SK-N-SH treated with all-trans-retinoic acid at 6 μM for 48 hours (cell line): Measurements from ENCODE around the gene KRT75.

Experiments
- CSDC2 ChIP-seq: fragments of 250-450 bp; sonication (Bioruptor Pico); IDR thresholded peaks from 2 replicates; pipeline ENCODE4 v1.5.0; 2020; ENCODE audit warnings: mild to moderate bottlenecking, moderate library complexity
- OSR1 ChIP-seq: fragments of 250-450 bp; sonication (Bioruptor Pico); IDR thresholded peaks from 2 replicates; pipeline ENCODE4 v1.8.0; 2022; ENCODE audit warnings: moderate library complexity, mild to moderate bottlenecking, inconsistent platforms
- PPARA ChIP-seq: fragments of 250-450 bp; sonication (Bioruptor Pico); IDR thresholded peaks from 2 replicates; pipeline ENCODE4 v1.5.0; 2020; ENCODE audit warnings: mild to moderate bottlenecking, borderline replicate concordance
- RARB ChIP-seq: fragments of 250-450 bp; sonication (Bioruptor Pico); IDR thresholded peaks from 2 replicates; pipeline ENCODE4 v1.8.0; 2021; ENCODE audit warnings: mild to moderate bottlenecking, moderate library complexity
- SNAI2 ChIP-seq: fragments of 250-450 bp; sonication (Bioruptor Pico); IDR thresholded peaks from 2 replicates; pipeline ENCODE4 v1.5.0; 2020; ENCODE audit warnings: mild to moderate bottlenecking, moderate library complexity
- TCF4 ChIP-seq: fragments of 250-450 bp; sonication (Bioruptor Pico); IDR thresholded peaks from 2 replicates; pipeline ENCODE4 v1.8.0; 2021; ENCODE audit warnings: mild to moderate bottlenecking, moderate library complexity, borderline replicate concordance
- TOX ChIP-seq: fragments of 250-450 bp; sonication (Bioruptor Pico); IDR thresholded peaks from 2 replicates; pipeline ENCODE4 v1.8.0; 2021; ENCODE audit warnings: mild to moderate bottlenecking, moderate library complexity, borderline replicate concordance
- ZC3H10 ChIP-seq: fragments of 250-450 bp; sonication (Bioruptor Pico); IDR thresholded peaks from 2 replicates; pipeline ENCODE4 v1.5.1; 2021; ENCODE audit warnings: mild to moderate bottlenecking, moderate library complexity
- ZFP3 ChIP-seq: fragments of 250-450 bp; sonication (Bioruptor Pico); IDR thresholded peaks from 2 replicates; pipeline ENCODE4 v1.5.0; 2020; ENCODE audit warnings: mild to moderate bottlenecking, moderate library complexity
- ZNF565 ChIP-seq: fragments of 450-650 bp; formaldehyde crosslinking; conservative IDR thresholded peaks from 2 replicates; pipeline ENCODE4 v1.5.0; 2020; ENCODE audit warnings: low read depth, mild to moderate bottlenecking, moderate library complexity
- ZNF70 ChIP-seq: fragments of 450-650 bp; formaldehyde crosslinking; IDR thresholded peaks from 2 replicates; pipeline ENCODE4 v1.5.0; 2020; ENCODE audit warnings: mild to moderate bottlenecking, moderate library complexity
- ZNF8 ChIP-seq: fragments of 450-650 bp; formaldehyde crosslinking; IDR thresholded peaks from 2 replicates; pipeline ENCODE4 v1.5.0; 2020; ENCODE audit warnings: mild to moderate bottlenecking, moderate library complexity
- TF ChIP-seq, protein P1 (sequence below): fragments of 250-450 bp; sonication (Bioruptor Pico); IDR thresholded peaks from 2 replicates; pipeline ENCODE4 v1.8.0; 2020; ENCODE audit warnings: mild to moderate bottlenecking, moderate library complexity, borderline replicate concordance

- TF ChIP-seq CSDC2 (CRISPR knock-in tag) (no peak), ZNF565 (CRISPR knock-in tag) (no peak), ZC3H10 (no peak), RARB (CRISPR knock-in tag) (no peak), OSR1 (CRISPR knock-in tag) (no peak), PPARA (CRISPR knock-in tag) (no peak), SNAI2 (CRISPR knock-in tag) (no peak), TCF4 (CRISPR knock-in tag) (no peak), ZNF70 (no peak), TOX (CRISPR knock-in tag) (no peak), ZFP3 (CRISPR knock-in tag) (no peak), ZNF8 (CRISPR knock-in tag) (no peak)
- TF ChIP-seq, protein P1, sequence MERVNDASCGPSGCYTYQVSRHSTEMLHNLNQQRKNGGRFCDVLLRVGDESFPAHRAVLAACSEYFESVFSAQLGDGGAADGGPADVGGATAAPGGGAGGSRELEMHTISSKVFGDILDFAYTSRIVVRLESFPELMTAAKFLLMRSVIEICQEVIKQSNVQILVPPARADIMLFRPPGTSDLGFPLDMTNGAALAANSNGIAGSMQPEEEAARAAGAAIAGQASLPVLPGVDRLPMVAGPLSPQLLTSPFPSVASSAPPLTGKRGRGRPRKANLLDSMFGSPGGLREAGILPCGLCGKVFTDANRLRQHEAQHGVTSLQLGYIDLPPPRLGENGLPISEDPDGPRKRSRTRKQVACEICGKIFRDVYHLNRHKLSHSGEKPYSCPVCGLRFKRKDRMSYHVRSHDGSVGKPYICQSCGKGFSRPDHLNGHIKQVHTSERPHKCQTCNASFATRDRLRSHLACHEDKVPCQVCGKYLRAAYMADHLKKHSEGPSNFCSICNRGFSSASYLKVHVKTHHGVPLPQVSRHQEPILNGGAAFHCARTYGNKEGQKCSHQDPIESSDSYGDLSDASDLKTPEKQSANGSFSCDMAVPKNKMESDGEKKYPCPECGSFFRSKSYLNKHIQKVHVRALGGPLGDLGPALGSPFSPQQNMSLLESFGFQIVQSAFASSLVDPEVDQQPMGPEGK: no peak
Measured at GRCh38 chr12:52432559-52433207, 1.5 kb downstream of the KRT75 start.
